NOMO-1 treated with DMSO at 0.1 percent for 48 hours (cell line): Measurements from ENCODE around the gene FCAR.
"Not testable (repeated sequence)": the region's sequence is repeated elsewhere in the genome, so short reads cannot be mapped to it uniquely, and the experiment has no call there.

ENCODE experiments used
- DNase-seq: peaks from one replicate; lab custom pipeline; 2025; ENCODE audit not compliant: unreplicated experiment; lab: John Stamatoyannopoulos, UW

Gene FCAR

DNA sequence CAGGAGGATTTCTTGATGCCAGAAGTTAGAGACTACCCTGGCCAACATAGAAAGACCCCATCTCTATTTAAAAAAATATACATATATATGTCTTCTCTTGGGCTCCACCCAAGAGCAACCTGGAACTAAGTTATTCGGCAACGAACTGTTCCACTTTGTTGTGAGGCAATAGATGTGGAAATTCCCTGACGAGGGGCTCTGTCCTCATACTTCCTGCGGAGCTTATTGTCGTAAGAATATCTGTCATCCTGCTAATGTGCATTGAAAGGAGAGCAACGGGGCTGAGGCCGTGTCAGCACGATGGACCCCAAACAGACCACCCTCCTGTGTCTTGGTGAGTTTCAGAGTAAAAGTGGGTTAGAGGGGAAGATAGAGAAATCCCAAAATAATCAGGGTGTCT lies at the start of gene FCAR:
Gene FCAR, plus strand, starts transcription at position 246 of the 400 bp plus-strand sequence. Its CDS starts 55 bp downstream, at position 301.
- DNase-seq: peak; percentile 84

GRCh38 chr19:54824416-54824815 lies 49.6 kb upstream of the FCAR start:
- DNase-seq: not testable (repeated sequence)

GRCh38 chr19:54825326-54825725 lies 48.7 kb upstream of the FCAR start:
- DNase-seq: peak; percentile 27

DNA sequence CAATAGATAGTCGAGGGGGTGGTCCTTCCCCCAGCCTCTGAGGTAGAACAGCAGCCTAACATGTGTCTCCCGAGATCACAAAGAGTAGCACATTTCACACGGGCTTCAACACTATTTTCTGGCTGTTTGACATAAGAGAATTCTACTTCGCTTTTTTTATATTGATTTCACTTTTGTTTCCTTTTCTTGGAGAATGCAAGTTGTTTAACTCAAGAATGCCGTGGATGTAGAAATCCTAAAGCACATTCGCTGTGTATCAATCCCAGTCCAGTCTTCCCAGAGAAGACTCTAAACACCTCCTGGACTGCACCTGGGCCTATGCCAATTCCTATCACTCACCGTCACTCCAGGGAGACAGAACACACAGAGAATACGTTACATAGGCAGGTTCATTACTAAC lies 46.0 kb upstream of the FCAR start:
- DNase-seq: not testable (repeated sequence)

DNA sequence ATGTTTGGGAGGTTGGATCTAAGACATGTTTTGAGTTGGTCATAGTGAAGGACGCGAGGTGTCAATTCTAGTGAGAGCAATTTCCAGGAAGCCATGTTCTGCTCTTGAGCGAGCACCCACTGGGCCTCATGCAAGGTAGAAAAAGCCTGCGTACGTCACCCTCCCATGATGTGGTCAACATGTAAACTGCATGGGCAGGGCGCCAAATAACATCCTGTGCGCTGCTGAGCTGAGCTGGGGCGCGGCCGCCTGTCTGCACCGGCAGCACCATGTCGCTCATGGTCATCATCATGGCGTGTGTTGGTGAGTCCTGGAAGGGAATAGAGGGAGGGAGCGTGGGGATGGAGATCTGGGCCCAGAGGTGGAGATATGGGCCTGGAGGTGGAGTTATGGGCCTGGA lies 41.5 kb upstream of the FCAR start, which contains the start of gene KIR2DS4:
Gene KIR2DS4, plus strand, starts transcription at position 181 of the 400 bp plus-strand sequence.
- DNase-seq: not testable (repeated sequence)

DNA sequence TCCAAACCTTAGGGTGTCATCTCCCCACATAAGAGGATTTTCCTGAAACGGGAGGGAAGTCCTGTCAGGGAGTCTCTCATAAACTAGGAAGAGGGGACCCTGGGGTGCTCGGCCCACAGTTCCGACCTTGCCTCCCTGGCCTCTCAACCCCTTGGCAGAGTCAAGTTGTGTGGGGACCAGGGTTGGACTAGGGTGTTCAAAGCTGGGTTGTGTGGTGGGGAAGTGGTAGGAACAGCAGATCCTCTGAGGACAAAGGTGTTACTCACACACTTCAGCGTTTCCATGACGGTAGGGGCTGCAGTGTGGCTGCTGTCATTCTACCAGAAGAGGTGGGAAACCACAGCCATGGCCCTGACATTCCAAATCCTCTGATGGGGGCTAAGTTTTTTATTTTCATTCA lies 38.9 kb upstream of the FCAR start:
- not testable (repeated sequence) for DNase-seq

DNA sequence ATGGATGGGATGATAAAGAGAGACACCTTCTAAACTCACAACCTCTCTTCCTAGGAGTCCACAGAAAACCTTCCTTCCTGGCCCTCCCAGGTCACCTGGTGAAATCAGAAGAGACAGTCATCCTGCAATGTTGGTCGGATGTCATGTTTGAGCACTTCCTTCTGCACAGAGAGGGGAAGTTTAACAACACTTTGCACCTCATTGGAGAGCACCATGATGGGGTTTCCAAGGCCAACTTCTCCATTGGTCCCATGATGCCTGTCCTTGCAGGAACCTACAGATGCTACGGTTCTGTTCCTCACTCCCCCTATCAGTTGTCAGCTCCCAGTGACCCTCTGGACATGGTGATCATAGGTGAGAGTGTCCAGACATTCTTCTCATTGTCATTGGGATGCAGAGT lies 36.5 kb upstream of the FCAR start:
- not testable (repeated sequence) for DNase-seq

DNA sequence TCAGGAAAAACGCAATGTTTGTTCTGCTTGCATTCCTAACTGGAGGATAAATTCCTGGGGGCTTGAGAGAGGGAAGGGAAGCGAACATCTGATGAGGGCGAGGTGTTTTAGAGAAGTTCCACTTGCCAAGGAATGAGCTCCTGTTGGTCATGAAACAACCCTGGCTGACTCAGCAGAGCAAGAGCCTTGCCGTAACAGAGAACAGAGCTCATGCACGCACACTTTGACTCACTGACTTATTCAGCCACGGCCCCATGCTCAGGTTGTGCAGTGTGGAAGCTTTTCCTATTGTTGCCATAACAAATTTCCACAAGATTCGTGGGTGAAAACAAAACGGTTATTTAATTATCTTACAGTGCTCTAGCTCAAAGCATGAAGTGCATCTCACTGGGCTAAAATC lies 30.9 kb upstream of the FCAR start:
- not testable (repeated sequence) for DNase-seq

- not testable (repeated sequence) for DNase-seq
These were observed 23.9 kb upstream of the FCAR start, which contains the start of gene KIR3DL2 for GRCh38 chr19:54850061-54850640. Gene KIR3DL2, plus strand, starts transcription at chr19:54850443. Its CDS starts 33 bp downstream, at chr19:54850476.

- DNase-seq: no peak
These were observed 23.1 kb upstream of the FCAR start for GRCh38 chr19:54850930-54851329.

DNA sequence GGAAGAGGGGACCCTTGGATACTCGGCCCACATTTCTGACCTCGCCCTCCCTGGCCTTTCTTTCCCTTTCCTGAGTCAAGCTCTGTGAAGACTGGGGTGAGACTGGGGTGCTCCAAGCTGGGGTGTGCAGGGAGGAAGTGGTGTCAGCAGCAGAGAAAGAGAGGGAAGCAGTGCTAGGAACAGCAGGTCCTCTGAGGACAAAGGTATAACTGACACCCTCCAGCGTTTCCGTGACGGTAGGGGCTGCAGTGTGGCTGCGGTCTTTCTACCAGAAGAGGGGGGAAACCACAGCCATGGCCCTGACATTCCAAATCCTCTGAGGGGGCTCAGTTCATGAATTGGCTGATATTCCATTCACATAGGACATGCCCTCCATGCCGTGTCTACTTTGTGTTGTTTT lies 22.7 kb upstream of the FCAR start:
- DNase-seq: no peak

GRCh38 chr19:54855241-54855640 lies 18.8 kb upstream of the FCAR start:
- DNase-seq: peak; percentile 58

DNA sequence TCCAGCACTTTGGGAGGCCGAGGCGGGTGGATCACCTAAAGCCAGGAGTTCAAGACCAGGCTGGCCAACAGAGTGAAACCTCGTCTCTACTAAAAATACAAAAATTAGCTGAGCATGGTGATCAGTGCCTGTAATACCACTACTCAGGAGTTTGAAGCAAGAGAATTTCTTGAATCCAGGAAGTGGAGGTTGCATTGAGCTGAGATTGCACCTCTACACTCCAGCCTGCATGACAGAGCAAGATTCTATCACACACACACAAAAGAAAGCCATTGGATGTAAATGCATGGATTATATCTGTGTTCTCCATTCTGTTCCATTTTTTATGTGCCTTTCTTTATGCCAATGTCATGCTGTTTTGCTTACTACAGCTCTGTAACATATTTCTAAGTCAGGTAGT lies 15.6 kb upstream of the FCAR start:
- DNase-seq: not testable (repeated sequence)

DNA sequence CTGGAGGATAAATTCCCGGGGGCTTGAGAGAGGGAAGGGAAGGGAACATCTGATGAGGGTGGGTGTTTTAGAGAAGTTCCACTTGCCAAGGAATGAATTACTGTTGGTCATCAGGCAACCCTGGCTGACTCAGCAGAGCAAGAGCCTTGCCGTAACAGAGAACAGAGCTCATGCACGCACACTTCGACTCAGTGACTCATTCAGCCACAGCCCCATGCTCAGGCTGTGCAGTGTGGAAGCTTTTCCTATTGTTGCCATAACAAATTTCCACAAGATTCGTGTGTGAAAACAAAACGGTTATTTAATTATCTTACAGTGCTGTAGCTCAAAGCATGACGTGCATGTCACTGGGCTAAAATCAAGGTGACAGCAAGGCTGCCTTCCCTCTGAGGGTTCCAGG lies 14.6 kb upstream of the FCAR start:
- peak; percentile 71 for DNase-seq

GRCh38 chr19:54863459-54863858 lies 10.6 kb upstream of the FCAR start:
- DNase-seq: not testable (repeated sequence)

- DNase-seq: peak; percentile 65
These were observed 2.3 kb upstream of the FCAR start for GRCh38 chr19:54871696-54872095.

DNA sequence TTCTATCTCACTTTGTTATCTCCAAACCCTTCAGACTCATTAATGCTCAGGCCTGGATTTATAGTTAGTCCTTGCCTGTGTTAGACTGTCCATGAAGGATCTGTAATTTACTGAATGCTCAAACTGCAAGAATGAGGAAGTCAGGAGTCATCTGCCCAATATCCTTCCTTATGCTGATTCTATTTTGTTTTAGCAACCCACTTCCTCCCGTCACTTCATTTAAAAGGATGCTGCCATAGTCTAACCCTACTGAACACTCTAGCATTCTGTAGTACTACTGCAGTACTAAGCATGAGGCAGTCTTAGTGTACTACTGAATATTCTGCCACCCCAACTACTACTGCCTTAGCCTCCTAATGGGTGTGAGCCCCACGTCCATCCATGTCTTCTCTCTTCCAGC lies 1.5 kb downstream of the FCAR start:
- DNase-seq: peak; percentile 90

GRCh38 chr19:54877471-54877870 lies 3.4 kb downstream of the FCAR start:
- peak; percentile 31 for DNase-seq

GRCh38 chr19:54881884-54882283 lies 7.8 kb downstream of the FCAR start:
- DNase-seq: no peak

- DNase-seq: peak; percentile 12
These were observed 8.7 kb downstream of the FCAR start for GRCh38 chr19:54882758-54883157.

- no peak for DNase-seq
These were observed 9.2 kb downstream of the FCAR start for GRCh38 chr19:54883228-54883627.

DNA sequence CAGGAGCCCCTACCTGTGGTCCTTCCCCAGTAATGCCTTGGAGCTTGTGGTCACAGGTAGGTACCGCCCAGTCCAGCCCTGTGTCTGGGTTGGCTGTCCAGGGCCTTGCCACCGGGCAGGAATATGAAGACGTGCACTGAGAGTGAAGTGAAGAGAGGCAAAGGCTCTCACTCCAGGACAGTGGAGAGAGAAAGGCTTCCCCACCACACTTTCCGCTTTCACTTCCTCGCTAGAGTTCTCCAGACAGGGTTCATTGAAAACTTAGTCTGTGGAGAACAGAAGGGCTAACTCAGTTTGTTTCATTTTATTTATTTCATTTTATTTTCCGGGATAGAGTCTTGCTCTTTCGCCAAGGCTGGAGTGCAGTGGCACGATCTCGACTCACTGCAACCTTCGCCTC lies 14.2 kb downstream of the FCAR start:
- no peak for DNase-seq

- no peak for DNase-seq
These were observed 15.5 kb downstream of the FCAR start for GRCh38 chr19:54889566-54889965.
